HG03108 (cell line): ENCODE data around the gene DIRAS1.
A peak's percentile ranks its signal among the peaks of the same experiment; 100 is the strongest.

Experiments used
- ATAC-seq: cut with Tn5 transposase; IDR thresholded peaks from one replicate; pipeline ENCODE4 v1.9.1; 2021; ENCODE audit warnings: moderate library complexity; ENCODE audit not compliant: unreplicated experiment

The DIRAS1 gene

DNA sequence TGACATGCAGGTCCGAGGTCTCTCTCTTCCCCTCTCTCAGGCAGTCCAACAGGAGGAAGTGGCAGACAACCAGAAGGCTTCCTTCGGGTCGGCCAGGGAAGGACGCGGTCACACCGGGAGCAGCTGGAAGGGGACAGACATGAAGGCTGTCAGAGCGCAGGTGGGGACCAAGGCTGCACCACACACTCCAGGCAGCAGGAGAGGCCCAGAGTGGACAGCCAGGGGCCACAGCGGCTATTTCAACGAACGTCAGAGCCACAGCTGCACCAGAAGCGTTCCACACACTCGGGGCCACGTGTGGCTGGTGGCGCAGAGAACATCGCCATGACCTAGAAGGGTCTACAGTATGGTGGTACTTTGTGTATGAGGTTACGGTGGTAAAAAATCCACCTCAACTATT is 34.6 kb upstream of the DIRAS1 start:
- no peak for ATAC-seq

DNA sequence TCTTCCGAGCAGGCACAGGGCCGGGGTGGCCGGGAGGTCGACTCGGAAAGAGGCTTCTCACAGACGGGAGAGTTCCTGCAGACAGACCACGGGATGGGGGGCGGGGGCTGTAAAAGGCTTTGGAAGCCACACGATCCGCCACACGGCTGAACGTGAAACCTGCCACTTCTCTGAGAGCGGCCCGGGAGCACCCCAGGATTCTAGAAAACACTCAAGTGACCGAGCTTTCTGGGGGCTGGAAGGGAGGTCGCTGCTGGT is 34.2 kb upstream of the DIRAS1 start:
- no peak for ATAC-seq

DNA sequence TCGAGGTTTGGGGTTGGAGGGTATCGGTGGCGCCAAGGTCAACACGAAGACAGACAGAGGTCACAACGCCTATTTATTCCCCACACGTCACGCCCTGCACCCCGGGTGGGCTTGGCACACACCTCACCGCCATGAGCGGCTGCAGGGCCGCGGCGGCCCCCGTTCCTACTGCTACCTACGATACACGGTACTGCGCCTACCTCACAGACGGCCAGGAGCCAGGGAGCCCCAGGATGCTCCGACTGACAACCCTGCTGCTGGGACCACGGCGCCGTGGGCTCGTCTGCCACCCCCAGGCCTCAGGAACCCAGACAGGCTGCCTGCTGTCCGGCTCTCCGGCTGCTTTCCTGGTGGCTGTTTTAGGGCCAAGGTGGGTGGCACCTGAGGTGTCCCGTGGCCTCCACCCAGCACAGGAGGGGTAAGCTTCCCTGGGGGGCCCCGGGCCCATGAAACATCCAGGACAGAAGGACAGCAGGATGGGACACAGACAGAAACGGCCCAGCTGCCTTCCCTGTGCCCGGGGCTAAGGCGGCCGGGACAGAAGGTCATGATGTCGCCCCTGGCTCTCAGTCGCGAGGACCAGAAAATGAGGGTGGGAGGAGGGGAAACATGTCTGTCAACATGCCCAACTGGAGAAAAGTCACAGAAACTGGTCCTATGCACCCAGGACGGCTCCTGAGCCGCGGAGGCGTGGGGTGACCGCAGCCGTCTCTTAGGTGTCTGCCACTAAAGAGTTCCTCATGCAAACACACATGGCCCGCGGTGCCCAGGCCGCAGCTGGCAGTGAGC is 33.7 kb upstream of the DIRAS1 start:
- ATAC-seq: no peak

DNA sequence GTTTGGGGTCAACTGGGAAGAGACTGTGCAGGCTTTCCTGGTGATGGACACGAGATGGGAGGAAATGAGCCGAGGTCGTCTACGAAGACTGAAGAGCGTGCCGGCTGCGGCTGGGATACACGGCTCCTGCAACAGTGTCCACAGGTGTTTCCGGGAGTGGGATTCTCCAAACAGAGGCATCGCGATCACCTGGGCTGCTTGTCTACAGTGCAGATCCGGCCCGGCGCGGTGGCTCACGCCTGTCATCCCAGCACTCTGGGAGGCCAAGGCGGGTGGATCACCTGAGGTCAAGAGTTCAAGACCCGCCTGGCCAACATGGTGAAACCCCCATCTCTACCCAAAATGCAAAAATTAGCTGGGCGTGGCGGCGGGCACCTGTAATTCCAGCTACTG is 30.3 kb upstream of the DIRAS1 start:
- ATAC-seq: no peak

DNA sequence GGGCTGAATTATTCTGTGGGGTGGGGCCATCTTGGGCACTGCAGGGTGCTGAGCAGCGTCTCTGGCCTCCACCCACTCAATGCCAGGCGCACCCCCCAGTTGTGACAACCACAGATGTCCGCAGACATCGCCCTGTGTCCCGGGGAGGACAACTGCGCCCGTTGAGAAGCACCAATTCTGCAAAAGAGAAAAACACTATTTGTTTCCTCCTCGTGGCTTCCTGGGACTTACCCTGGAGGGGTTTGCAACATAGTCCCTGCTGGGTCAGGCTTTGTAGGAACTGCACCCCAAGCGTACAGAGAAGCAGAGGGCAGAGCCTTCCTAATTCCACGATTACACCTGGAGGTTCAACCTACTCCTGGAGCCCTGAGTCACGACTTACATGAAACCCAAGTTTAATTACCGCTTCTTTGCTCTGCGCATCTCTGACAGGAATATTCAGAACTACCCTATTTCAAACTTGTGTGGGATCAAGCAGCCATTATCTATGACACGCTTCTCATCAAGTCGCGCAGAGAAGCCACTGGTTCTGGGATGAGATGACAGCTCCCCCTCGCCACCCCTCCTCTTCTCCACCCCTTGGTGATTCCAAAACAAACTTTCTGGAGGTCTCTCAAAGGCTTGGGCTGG is 29.8 kb upstream of the DIRAS1 start:
- no peak for ATAC-seq

DNA sequence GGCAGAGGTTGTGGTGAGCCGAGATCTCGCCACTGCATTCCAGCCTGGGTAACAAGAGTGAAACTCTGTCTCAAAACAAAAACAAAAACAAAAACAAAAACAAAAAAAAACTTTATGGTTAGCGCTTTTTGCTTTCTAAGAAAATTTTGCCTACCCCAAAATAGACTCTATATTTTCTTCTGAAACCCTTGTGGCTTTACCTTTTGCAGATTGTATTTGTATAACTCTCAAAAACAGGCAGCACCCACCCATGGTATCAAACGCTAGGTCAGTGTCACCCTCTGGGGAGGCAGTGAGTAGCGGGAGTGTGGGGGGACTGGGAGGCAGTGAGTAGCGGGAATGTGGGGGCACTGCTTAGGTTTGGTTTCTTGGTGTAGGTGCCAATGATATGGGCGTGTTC is 26.2 kb upstream of the DIRAS1 start:
- no peak for ATAC-seq

DNA sequence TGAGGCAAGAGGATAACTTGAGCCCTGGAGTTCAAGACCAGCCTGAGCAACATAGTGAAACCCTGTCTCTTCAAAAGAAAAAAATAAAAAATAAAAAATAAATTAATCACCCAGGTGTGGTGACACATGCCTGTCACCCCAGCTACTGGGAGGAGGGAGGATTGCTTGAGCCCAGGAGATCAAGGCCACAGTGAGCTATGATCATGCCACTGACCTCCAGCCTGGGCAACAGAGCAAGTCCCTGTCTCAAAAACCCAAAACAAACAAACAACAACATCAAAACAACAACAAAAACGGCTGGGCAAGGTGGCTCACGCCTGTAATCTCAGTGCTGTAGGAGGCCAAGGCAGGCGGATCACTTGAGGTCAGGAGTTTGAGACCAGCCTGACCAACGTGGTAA is 22.9 kb upstream of the DIRAS1 start:
- ATAC-seq: no peak

DNA sequence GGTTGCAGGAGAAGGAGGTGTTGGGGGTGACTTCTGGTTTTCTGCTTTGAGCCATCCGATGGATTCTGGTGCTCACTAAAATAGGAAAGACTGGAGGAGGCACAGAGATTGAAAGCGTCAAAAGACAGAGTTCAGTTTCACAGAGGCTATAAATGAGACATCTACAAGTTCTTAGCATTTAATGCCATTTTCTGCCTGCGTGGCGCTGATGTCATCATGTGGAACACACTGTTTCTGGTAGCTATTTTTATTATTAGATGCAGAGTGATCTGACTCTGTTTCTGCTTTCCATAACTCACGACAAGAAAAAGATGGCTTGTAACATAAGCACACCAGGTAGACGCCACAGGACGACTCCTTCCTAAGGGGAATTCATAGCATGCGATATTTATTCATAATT is 21.9 kb upstream of the DIRAS1 start:
- no peak for ATAC-seq

DNA sequence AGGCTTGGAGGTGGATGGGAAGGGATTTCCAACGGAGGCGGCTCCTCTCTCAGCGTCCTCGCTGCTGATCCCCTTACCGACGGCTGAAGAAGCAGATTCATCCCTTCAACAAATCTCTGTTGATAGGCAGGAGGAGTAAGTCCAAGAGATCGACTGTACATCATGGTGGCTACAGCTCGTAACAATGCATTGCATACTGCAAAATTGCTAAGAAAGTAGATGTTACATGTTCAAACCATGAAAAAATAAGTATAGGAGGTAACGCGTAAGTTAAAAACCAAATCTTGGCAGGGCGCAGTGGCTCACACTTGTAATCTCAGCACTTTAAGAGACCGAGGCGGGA is 19.1 kb upstream of the DIRAS1 start:
- ATAC-seq: no peak

DNA sequence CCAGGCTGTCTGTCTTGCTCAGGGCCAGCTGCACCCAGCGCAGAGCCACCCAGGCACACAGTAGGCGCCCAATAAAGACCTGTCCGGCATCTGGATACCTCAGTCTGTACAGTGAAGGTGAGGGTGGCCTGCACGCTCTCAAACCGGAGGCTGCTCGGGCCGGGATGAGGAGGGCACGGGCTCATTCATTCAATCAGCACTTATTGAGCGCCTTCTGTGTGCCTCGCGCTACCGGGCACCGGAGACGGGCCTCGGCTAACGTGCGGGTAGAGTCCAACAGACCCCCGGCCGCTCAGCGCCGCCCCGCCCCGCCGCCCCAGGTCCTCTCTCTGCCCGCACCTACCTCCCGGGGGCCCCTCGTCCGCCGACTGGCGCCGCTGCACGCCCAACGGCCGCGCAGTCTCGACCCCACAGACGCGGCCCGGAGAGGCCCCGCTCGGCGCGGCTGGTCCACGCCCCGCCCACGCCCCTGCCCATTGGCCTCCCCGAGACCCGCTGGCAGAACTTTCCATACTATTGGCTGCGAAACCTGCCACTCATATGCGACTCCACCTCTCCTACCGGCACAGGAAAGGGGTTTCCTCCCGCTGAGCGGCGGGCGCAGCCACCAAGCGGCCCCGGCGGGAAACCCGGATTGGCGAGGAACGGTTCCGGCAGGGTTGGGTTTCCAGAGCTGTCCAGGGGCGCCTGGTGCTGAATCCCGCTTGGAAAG is 18.6 kb upstream of the DIRAS1 start, which contains the start of gene SLC39A3:
SLC39A3 (minus strand) TSS at position 416 of the 712 bp plus-strand sequence. CDS start 2,760 bp downstream, outside the sequence.
- ATAC-seq: peak; percentile 98

DNA sequence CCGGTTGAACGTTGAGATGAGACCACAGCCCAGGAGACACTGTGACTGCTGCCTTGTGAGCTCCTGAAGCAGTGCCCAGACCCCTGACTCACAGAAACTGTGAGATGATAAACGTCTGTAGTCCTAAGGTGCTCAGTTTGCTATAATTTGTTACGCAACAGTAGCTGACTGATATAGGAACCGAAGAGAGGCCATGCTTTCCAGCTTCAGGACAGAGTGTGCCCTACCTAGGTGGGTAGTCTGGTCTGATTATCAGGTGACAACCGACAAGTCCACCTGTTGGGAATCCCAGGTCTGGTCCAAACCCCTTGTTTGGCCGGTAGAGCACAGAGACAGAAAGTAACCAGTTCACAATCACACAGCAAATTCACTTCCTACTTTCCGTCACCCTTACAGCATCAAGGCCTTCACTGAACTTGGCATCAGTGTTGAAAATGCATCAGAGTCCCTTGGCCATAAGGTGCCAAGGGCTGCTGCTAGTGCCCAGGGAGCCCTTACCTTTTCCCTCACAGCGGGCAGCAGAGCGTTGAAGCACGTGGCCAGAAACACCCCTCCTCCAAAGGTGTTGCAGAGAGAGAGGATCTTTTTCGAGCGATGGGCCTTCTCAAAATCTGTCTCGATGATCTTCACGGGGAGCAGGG is 15.5 kb upstream of the DIRAS1 start:
- no peak for ATAC-seq

DNA sequence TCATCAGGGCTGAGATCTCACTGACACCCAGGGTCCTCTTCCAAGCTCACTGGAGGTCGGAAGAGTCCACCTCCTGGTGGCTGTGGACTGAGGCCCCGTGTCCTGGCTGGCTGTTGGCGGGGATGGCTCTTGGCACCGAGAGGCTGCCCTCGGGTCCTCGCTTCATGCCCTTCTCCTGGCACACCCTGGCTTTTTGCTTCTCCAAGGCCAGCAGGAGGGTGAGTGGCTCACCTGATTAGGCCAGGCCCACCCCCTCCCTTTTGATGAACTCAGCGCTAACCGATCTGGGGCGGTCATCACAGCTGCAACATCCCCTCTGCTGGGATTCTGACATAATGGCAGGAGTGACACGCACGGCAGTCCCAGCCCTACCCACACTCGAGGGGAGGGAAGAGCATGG is 14.2 kb upstream of the DIRAS1 start:
- no peak for ATAC-seq

DNA sequence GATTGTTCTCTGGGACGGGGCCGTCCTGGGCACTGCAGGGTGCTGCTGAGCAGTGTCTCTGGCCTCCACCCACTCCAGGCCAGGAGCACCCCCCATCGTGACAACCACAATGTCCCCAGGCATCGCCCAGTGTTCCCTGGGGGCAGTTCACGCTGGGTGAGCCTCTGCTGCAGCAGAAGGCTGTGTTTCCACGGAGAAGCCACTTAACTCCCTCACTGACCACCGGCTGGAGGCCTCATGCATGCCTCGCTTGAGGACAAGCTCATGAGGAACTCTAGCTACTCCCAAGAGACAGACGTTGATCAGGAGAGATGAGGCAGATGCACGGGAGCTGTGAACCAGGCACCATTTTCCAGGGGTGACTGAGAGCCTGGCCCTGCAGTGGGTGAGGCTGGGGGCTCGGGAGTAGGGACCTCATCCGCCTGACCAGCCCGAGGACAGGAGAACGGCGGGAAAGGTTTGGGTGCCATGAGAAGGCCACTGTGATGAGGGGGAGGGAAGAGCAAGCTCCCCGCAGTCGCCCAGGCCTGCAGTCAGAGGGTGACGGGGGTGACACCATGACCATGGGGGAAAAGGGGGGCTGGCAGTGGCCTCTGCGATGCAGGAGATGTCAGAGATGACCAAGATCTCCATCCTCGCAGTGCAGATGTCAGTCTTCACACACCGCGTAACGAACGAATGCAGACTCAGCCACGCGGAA is 13.6 kb upstream of the DIRAS1 start:
- ATAC-seq: no peak

DNA sequence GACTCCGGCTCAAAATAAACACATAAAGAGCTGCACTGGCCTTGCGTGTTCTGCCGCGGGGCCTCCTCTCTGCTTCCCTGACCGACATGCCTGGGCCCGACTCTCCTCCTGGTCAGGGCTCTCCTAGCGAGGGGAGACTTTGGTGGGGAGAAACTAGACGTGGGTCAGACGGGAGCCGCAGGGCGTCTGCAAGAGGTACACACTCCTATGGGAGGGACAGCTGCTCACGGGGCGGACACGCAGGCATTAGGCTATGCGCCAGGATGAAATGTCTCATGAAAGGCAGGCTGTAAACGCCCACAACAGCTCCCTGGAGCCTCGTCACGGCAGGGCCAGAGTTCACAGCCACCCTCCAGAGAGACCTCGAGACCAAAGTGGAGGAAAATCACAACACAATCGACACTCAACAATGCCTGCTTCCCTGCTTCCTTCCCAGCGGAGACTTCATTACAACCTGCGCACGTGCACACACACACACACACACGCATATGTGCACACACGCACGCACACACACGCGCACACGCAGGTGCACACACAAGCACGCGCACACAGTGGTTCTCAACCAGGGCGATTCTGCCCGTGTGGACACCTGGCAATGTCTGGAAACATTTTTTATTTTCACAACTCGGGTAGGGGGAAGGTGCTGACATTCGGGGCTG is 12.9 kb upstream of the DIRAS1 start:
- no peak for ATAC-seq

DNA sequence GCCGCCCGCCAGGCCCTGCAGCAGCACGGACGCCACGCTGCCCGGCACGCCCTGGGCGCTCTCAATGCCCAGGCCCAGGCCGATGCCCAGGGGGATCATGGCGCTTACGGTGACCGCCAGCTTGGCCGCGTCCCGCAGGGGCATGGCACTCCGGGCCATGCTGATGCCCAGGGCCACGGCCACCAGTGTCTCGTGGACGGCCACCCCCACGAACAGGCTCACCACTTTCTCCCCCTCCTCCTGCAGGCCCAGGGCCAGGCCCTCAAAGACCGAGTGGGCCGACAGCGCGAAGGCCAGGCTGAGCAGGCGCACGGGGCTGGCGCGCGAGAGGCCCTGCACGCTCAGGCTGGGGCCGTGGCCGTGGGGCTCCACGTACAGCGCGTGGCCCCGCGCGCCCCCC is 11.7 kb upstream of the DIRAS1 start:
- ATAC-seq: no peak

DNA sequence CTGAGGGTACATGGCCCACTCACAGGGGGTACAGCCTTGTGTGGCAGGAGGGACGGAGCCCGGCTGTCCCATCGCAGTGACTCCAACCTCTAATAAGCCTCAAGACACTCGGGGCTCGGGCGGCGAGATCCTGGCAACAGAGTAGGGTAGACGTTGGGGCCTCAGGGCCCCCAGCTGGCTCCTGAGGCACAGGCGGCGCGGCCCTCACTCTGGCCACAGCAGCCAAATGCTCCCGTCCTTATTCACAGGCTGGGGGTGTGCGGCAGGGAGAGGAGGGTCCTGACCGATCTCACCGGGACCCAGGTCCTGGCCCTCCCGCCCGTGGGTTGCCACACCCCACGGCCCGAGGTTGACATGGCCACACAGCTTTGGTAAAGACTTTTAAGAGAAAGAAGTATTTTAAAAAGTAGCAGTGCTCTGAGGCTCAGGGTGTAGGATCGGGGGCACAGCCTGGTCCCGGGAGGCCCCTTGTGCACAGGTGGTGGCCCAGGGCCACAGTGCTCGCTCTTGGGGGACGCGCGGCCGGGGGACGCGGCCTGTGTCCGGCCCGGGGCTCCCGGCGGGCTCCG is 11.1 kb upstream of the DIRAS1 start:
- no peak for ATAC-seq

DNA sequence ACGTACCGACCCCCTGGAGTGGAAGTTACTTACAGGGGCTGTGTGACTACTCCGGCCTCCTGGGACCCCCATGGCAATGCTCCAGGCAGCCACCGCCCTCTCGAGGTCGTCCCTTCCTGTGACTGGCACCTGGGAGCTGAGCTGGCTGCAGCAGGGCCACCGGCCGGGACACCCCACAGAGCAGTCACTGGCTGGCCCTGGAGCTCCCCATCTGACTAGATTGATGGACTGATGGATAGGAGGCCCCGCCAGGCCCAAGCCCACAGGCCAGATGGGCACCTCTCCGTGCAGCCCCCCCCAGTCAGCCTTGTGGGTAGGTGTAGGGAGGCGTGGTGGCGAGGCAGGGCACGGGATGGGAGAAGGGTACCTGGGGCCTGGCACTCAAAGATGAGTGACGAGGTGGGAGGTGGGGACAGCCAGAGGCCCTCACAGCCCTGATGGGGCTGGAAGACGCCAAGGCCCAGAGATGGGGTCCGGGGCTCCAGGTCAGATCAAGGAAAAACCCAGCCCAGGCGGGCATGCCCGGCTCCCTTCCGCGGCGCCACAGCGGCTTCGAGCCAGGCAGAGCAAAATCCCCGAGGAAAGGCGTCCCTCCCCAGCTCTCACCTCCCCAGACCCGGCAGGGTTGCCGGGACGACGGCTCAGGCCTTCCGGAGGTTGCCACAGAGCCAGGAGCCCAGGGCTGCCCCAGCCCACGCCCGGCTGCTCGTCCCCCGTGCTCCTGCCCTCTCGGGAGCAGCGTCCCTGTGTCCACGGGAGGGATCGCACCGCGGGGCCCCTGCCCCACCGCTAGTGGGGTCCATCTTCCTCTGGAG is 10.2 kb upstream of the DIRAS1 start:
- ATAC-seq: no peak

DNA sequence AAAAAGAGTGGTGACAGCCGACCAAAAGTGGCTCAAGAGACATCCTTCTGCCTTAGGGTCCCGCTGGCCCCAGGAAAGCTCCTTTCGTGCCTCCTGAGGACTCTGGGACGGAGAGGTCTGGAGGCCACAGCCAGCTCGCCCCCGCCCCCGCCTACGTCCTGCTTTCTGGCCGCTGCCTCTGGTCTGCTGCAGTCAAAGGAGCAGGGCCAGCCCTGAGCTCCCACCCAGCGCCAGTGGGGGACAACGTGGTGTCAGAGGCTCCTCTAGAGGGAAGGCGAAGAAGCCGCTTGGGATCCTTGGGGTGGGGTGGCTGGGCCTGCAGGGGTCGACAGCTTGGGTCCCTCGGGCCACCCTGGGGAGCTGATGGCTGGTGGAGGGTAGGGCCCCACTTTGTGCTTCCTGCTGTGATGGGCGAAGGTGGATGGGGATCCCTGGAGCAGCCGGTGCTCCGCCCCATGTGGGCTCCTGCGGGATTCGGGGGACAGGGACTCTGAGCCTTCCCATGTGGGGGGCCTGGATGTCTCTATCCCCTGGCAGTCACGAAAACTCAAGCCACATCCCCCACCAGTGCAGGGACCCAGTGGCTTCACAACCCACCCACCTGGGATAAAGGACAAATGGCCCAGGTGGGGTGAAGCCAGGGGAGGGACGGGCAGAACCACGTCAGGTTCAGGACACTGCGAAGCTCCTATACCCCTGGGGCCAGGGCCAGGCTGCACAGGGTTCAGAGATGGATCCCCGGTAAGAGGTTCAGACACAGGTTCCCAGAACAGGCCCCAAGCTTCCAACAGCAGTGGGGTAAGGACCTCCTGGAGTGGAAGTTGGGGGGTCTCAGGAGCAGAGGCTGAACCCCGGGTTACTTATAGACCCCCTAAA is 9.0 kb upstream of the DIRAS1 start:
- no peak for ATAC-seq
